Gastroesophageal sphincter (tissue), 4 donors: Measurements from ENCODE around the gene FOSL2. TPM values are rescaled to one million over a fixed set of nuclear protein-coding genes. Genes with fewer than 3 reads are reported as not detected.

Experiments
- ATAC-seq: fragments of 150-250 bp; one replicate; pipeline ENCODE4 v1.9.1; 2016; ENCODE audit warnings: mild to moderate bottlenecking, moderate library complexity
- H3K27ac ChIP-seq, 4 donors: fragments of 200-600 bp; sonication (generic) in 3 of 4; 1 replicate in 3 of 4; 2 replicates in 1 of 4; pipeline ENCODE4 v1.5.1; 2016 to 2019
- H3K27me3 ChIP-seq: fragments of 200-600 bp; sonication (generic); one replicate; pipeline ENCODE4 v1.5.1; 2019
- H3K36me3 ChIP-seq, 2 donors: fragments of 200-600 bp; sonication (generic); one replicate each; pipeline ENCODE4 v1.5.1; 2019; ENCODE audit warnings: control low read depth in 1 of 2
- H3K4me1 ChIP-seq, 3 donors: fragments of 200-600 bp; sonication (generic); 1 replicate in 2 of 3; 2 replicates in 1 of 3; pipeline ENCODE4 v1.5.1; 2016 to 2019; ENCODE audit warnings: control low read depth in 2 of 3
- H3K4me3 ChIP-seq, 2 donors: fragments of 200-600 bp; sonication (generic); one replicate each; pipeline ENCODE4 v1.5.1; 2019; ENCODE audit warnings: mild to moderate bottlenecking in 1 of 2, moderate library complexity in 1 of 2
- H3K9me3 ChIP-seq, 3 donors: fragments of 200-600 bp; sonication (generic); one replicate each; pipeline ENCODE4 v1.5.1; 2017 to 2019; ENCODE audit warnings: control low read depth in 2 of 3
- EP300 ChIP-seq: sonication (generic); formaldehyde crosslinking; IDR thresholded peaks from one replicate; pipeline ENCODE4 v1.6.1; 2017; ENCODE audit warnings: antibody characterized with exemption, mild to moderate bottlenecking
- POLR2A ChIP-seq, 2 donors: fragments of 450-650 bp; IDR thresholded peaks; one replicate each; pipeline ENCODE4 v1.6.1; 2017; ENCODE audit warnings: antibody characterized with exemption in 2 of 2, mild to moderate bottlenecking in 2 of 2, moderate library complexity in 1 of 2
- POLR2AphosphoS5 ChIP-seq: sonication (generic); formaldehyde crosslinking; IDR thresholded peaks from one replicate; pipeline ENCODE4 v1.6.1; 2017; ENCODE audit warnings: antibody characterized with exemption
- WGBS, 2 donors: methylation state at CpG; one replicate each; pipeline ENCODE4 v1.1.5; 2018; ENCODE audit warnings: low coverage in 1 of 2; 5-methylcytosine and 5-hydroxymethylcytosine counted together
- total RNA-seq, 4 donors: library from RNA; depleted of rRNA; stranded (reverse); fragments of >200 nt; gene quantifications; one replicate each; pipeline ENCODE4 v1.1.0, GENCODE V29; 2016
- TF ChIP-seq, protein P1 (sequence below), 4 experiments: fragments of 200-600 bp in 2 of 4; fragments of 450-650 bp in 2 of 4; sonication (generic) in 1 of 4; IDR thresholded peaks; one replicate each; pipeline ENCODE4 v1.5.1; 2017 to 2019; ENCODE audit warnings: antibody characterized with exemption in 4 of 4, mild to moderate bottlenecking in 2 of 4, moderate library complexity in 2 of 4

Gene FOSL2
- total RNA-seq, 4 donors from 2014 or later = 75.3 to 152 (median 132) TPM

DNA sequence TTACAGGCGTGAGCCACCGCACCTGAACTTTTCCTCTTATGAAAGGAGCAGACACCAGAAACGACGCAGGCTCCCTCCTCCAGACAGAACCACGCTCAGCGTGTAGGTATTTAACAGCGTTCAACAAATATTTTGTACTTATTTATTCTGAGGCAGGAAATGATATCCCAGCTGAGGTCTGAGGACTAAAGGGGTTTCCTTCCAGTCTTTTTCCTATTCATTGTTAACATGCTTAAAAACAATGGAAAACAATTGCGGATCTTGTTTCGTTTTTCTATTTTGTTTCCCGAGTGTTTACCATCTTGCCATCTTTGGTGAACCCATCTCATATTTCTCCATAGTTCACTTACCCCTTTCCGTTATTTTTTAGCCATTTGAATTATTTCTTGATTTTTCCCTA, 43.7 kb upstream of the FOSL2 start:
- no peaks in the 10 kb centered on the region for H3K27me3 ChIP-seq
- 70 to 93% methylated on average over 2 to 10 of the region's 11 CpGs for WGBS, 2 donors
- peaks cover 0 to 26% (median 0%) of the 10 kb centered on the region in 3 donors for H3K4me1 ChIP-seq
- H3K4me3 ChIP-seq = no peak overlapping the region
- TF ChIP-seq POLR2A (IDR thresholded peaks at IDR 0.05) (no peak), POLR2AphosphoS5 (no peak), EP300 (no peak)
- TF ChIP-seq, protein P1, sequence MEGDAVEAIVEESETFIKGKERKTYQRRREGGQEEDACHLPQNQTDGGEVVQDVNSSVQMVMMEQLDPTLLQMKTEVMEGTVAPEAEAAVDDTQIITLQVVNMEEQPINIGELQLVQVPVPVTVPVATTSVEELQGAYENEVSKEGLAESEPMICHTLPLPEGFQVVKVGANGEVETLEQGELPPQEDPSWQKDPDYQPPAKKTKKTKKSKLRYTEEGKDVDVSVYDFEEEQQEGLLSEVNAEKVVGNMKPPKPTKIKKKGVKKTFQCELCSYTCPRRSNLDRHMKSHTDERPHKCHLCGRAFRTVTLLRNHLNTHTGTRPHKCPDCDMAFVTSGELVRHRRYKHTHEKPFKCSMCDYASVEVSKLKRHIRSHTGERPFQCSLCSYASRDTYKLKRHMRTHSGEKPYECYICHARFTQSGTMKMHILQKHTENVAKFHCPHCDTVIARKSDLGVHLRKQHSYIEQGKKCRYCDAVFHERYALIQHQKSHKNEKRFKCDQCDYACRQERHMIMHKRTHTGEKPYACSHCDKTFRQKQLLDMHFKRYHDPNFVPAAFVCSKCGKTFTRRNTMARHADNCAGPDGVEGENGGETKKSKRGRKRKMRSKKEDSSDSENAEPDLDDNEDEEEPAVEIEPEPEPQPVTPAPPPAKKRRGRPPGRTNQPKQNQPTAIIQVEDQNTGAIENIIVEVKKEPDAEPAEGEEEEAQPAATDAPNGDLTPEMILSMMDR (IDR thresholded peaks at IDR 0.05) = no peak
- H3K27ac ChIP-seq = no peak overlapping the region
- no peak for ATAC-seq
- H3K36me3 ChIP-seq = no peaks in the 10 kb centered on the region
- no peaks in the 10 kb centered on the region for H3K9me3 ChIP-seq

DNA sequence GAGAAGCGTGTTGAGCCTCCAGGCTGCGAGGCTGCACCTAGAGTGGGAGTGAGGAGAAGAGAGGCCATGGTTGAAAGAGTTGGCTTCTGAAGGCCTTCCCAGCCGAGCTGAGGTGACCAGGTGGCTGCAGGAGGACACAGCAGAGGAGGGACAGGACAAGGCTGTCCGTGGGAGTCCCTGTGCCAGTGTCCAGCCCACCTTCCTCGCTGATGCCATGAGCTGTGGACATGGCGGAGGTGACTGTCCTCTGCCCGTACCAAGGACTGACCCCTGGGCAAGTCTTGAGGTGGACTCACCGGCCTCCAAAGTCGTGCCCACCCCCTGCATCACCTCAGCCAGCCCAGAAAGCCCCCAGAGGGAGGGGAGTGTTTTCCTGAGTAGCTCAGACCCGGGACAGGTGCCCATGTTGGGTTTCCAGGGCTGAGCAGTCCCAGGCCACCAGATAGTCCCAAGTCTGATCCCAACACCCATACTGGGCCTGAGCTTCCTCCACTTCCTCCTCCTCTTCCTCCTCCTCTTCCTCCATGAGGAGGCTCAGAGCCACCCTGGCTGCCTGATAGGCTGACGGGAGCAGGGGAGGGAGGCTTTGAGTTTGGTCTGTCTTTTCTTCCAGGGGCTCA, 43.0 kb upstream of the FOSL2 start:
- Histone ChIP-seq H3K27me3 (no peaks in the 10 kb centered on the region), H3K9me3 (no peaks in the 10 kb centered on the region), H3K4me3 (no peak overlapping the region), H3K4me1 (peaks cover 0 to 19% (median 0%) of the 10 kb centered on the region in 3 donors), H3K27ac (no peak overlapping the region), H3K36me3 (no peaks in the 10 kb centered on the region)
- WGBS, 2 donors = 100% methylated on average over 1 of the region's 11 CpGs; no CpG with 5 or more reads in 1 of the 2 donors
- TF ChIP-seq POLR2A (IDR thresholded peaks at IDR 0.05) (no peak), POLR2AphosphoS5 (no peak), EP300 (no peak)
- TF ChIP-seq, protein P1 (IDR thresholded peaks at IDR 0.05) = no peak
- ATAC-seq = no peak

DNA sequence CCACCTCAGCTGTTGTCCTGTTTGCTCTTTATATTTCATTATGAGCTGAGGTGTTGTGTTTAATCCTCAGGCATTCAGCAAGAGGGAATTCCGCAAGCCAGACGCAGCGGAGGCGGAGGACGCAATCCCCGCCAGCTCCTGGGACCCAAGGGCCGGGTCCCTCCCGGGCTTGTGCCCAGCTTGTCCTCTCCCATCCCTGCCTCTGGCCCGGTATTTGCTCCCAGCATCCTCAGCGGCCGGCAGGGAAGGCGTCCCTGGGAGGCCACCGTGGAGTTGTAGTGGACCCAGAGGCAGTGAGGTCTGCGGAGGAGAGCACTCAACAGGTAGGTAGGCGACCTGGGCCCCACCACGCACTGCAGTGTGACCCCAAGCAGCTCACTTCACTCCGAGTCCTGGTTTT, 42.5 kb upstream of the FOSL2 start:
- Histone ChIP-seq H3K4me3 (no peak overlapping the region), H3K4me1 (peaks cover 0 to 22% (median 3%) of the 10 kb centered on the region in 3 donors), H3K27ac (no peak overlapping the region), H3K9me3 (no peaks in the 10 kb centered on the region), H3K36me3 (no peaks in the 10 kb centered on the region), H3K27me3 (no peaks in the 10 kb centered on the region)
- TF ChIP-seq EP300 (no peak), POLR2AphosphoS5 (no peak), POLR2A (IDR thresholded peaks at IDR 0.05) (no peak)
- TF ChIP-seq, protein P1 (IDR thresholded peaks at IDR 0.05) = no peak
- WGBS, 2 donors = 100% methylated on average over 1 of the region's 17 CpGs; no CpG with 5 or more reads in 1 of the 2 donors
- ATAC-seq = no peak

DNA sequence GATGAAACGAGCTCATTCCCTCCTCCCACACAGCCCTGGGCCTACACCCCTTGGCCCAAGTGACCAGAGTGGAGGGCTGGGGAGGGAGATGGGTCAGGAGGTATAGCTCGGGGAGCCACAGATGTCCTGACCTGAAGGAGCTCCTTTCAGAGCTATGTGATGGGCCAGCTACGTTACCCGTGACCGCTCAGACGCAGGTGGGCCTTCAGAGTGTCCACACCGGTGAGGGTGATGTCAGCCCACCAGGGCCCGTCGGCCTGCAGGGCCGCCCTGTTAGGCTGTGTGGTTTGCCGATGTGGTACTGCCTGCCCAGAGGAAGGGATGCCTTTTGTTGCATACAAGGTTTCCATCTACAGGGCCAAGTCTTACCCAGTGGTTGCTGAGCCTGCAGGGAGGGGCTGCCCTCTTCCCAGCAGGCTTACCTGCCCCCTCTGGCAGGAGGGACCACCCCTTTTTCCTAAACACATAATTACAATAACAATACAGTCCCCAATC, 41.8 kb upstream of the FOSL2 start:
- no peak for ATAC-seq
- H3K4me1 ChIP-seq = peaks cover 0 to 29% (median 9%) of the 10 kb centered on the region in 3 donors
- TF ChIP-seq, protein P1 (IDR thresholded peaks at IDR 0.05) = no peak
- TF ChIP-seq POLR2AphosphoS5 (no peak), EP300 (no peak), POLR2A (IDR thresholded peaks at IDR 0.05) (no peak)
- no peak overlapping the region for H3K27ac ChIP-seq
- no peak overlapping the region for H3K4me3 ChIP-seq
- H3K27me3 ChIP-seq = no peaks in the 10 kb centered on the region
- no peaks in the 10 kb centered on the region for H3K36me3 ChIP-seq
- WGBS, 2 donors = 100% methylated on average over 2 of the region's 11 CpGs; no CpG with 5 or more reads in 1 of the 2 donors
- H3K9me3 ChIP-seq = no peaks in the 10 kb centered on the region

DNA sequence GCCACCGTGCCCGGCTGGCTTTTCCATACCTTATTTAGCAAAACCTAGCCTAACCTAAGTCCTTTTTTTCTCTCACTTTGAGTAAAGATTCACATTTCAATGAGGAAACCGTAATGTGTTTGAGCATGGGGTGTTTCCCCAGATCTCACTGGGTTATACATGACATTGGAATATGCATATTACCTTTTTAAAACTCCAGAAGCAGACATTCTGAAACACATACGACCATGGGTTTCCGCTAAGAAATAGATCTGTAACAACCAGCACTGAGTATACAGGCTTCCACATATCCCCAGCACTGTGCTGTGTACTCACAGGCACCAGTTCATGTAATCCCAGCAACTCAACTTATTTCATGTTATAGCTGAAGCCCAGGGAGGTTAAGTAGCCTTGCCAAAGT, 41.0 kb upstream of the FOSL2 start:
- Histone ChIP-seq H3K27ac (no peak overlapping the region), H3K4me1 (peaks cover 0 to 34% (median 17%) of the 10 kb centered on the region in 3 donors), H3K27me3 (no peaks in the 10 kb centered on the region), H3K36me3 (no peaks in the 10 kb centered on the region), H3K9me3 (no peaks in the 10 kb centered on the region), H3K4me3 (no peak overlapping the region)
- no peak for ATAC-seq
- TF ChIP-seq EP300 (no peak), POLR2AphosphoS5 (no peak)
- TF ChIP-seq, protein P1 (IDR thresholded peaks at IDR 0.05) = no peak
- 72 to 83% methylated on average over 4 of the region's 5 CpGs for WGBS, 2 donors
